H9 (cell line): ENCODE measurements around the gene ABCC4. TPM values are rescaled to one million over a fixed set of nuclear protein-coding genes. Genes with fewer than 3 reads are reported as not detected.

Source experiments
- DNase-seq: peaks from one replicate; pipeline ENCODE4 v3.0.0-alpha.2; 2017
- H2AFZ ChIP-seq: one replicate; pipeline ENCODE4 v1.6.1; 2013; ENCODE audit warnings: mild to moderate bottlenecking, low read length, control low read depth, moderate library complexity
- H2AK5ac ChIP-seq: 2 replicates; pipeline ENCODE4 v1.6.1; 2013; ENCODE audit warnings: low read length, control low read depth, mixed read lengths; ENCODE audit not compliant: insufficient read length
- H2BK120ac ChIP-seq: one replicate; pipeline ENCODE4 v1.6.1; 2013; ENCODE audit warnings: low read depth, mild to moderate bottlenecking, low read length, control low read depth, inconsistent platforms; ENCODE audit not compliant: poor library complexity, severe bottlenecking
- H2BK12ac ChIP-seq: 2 replicates; pipeline ENCODE4 v1.6.1; 2013; ENCODE audit warnings: low read length, control low read depth, mixed read lengths, low read depth; ENCODE audit not compliant: insufficient read length
- H2BK15ac ChIP-seq: 2 replicates; pipeline ENCODE4 v1.6.1; 2013; ENCODE audit warnings: low read depth, low read length, control low read depth
- H2BK20ac ChIP-seq: one replicate; pipeline ENCODE4 v1.6.1; 2013; ENCODE audit warnings: low read depth, mild to moderate bottlenecking, low read length, control low read depth, inconsistent platforms; ENCODE audit not compliant: poor library complexity, severe bottlenecking
- H2BK5ac ChIP-seq: 2 replicates; pipeline ENCODE4 v1.6.1; 2013; ENCODE audit warnings: low read length, control low read depth, mixed read lengths; ENCODE audit not compliant: insufficient read length
- H3K14ac ChIP-seq: 2 replicates; pipeline ENCODE4 v1.6.1; 2013; ENCODE audit warnings: low read length, control low read depth; ENCODE audit not compliant: insufficient read depth
- H3K18ac ChIP-seq: 2 replicates; pipeline ENCODE4 v1.6.1; 2013; ENCODE audit warnings: low read depth, mild to moderate bottlenecking, mixed read lengths, low read length, control low read depth; ENCODE audit not compliant: insufficient read length
- H3K23ac ChIP-seq: 2 replicates; pipeline ENCODE4 v1.6.1; 2013; ENCODE audit warnings: low read length, control low read depth, mixed read lengths, low read depth; ENCODE audit not compliant: insufficient read length
- H3K23me2 ChIP-seq: 2 replicates; pipeline ENCODE4 v1.6.1; 2013; ENCODE audit warnings: low read depth, mild to moderate bottlenecking, mixed read lengths, low read length, control low read depth; ENCODE audit not compliant: insufficient read length, poor library complexity, severe bottlenecking
- H3K27ac ChIP-seq: 2 replicates; pipeline ENCODE4 v1.5.1; 2013; ENCODE audit warnings: low read length, control low read depth, mixed read lengths, low read depth; ENCODE audit not compliant: insufficient read length
- H3K27me3 ChIP-seq: 2 replicates; pipeline ENCODE4 v1.6.1; 2013; ENCODE audit warnings: low read length, control low read depth, inconsistent platforms; ENCODE audit not compliant: insufficient read depth
- H3K4ac ChIP-seq: 2 replicates; pipeline ENCODE4 v1.6.1; 2013; ENCODE audit warnings: low read depth, mild to moderate bottlenecking, control low read depth, inconsistent platforms, low read length, moderate library complexity
- H3K4me1 ChIP-seq: 2 replicates; pipeline ENCODE4 v1.6.1; 2013; ENCODE audit warnings: low read length, control low read depth, inconsistent platforms; ENCODE audit not compliant: insufficient read depth
- H3K4me2 ChIP-seq: 2 replicates; pipeline ENCODE4 v1.6.1; 2013; ENCODE audit warnings: low read length, control low read depth, mixed read lengths; ENCODE audit not compliant: insufficient read length, insufficient read depth
- H3K56ac ChIP-seq: 2 replicates; pipeline ENCODE4 v1.6.1; 2013; ENCODE audit warnings: low read depth, mild to moderate bottlenecking, mixed read lengths, low read length, control low read depth; ENCODE audit not compliant: insufficient read length
- H3K79me1 ChIP-seq: 2 replicates; pipeline ENCODE4 v1.6.1; 2013; ENCODE audit warnings: low read depth, mild to moderate bottlenecking, moderate library complexity, low read length, control low read depth, inconsistent platforms; ENCODE audit not compliant: insufficient read depth, poor library complexity, severe bottlenecking
- H3K79me2 ChIP-seq: 2 replicates; pipeline ENCODE4 v1.6.1; 2013; ENCODE audit warnings: low read length, control low read depth, inconsistent platforms; ENCODE audit not compliant: insufficient read depth
- H3K9ac ChIP-seq: 2 replicates; pipeline ENCODE4 v1.6.1; 2013; ENCODE audit warnings: low read length, control low read depth, mixed read lengths; ENCODE audit not compliant: insufficient read length; ENCODE audit errors: extremely low read depth
- H3K9me3 ChIP-seq: one replicate; pipeline ENCODE4 v1.6.1; 2013; ENCODE audit warnings: low read depth, low read length, inconsistent platforms; ENCODE audit not compliant: control insufficient read depth
- H3T11ph ChIP-seq: one replicate; pipeline ENCODE4 v1.6.1; 2013; ENCODE audit warnings: mild to moderate bottlenecking, low read length, control low read depth, inconsistent platforms
- H4K20me1 ChIP-seq: one replicate; pipeline ENCODE4 v1.6.1; 2013; ENCODE audit not compliant: control insufficient read depth, insufficient read length, insufficient read depth
- H4K5ac ChIP-seq: 2 replicates; pipeline ENCODE4 v1.6.1; 2013; ENCODE audit warnings: low read depth, mild to moderate bottlenecking, mixed read lengths, low read length, control low read depth; ENCODE audit not compliant: insufficient read length
- H4K8ac ChIP-seq: replicated peaks from 2 replicates; pipeline ENCODE4 v1.6.1; 2013; ENCODE audit warnings: low read length, control low read depth, mixed read lengths, low read depth; ENCODE audit not compliant: insufficient read length
- H4K91ac ChIP-seq: 2 replicates; pipeline ENCODE4 v1.6.1; 2013; ENCODE audit warnings: low read depth, mild to moderate bottlenecking, moderate library complexity, mixed read lengths, low read length, control low read depth; ENCODE audit not compliant: insufficient read length
- H3K27ac Mint-ChIP-seq, 3 experiments: 2 replicates in 2 of 3; 3 replicates in 1 of 3; pipeline ENCODE4 v1.8.0; 2020 to 2021; ENCODE audit warnings: mixed read lengths in 3 of 3, mild to moderate bottlenecking in 1 of 3, moderate library complexity in 1 of 3
- H3K27me3 Mint-ChIP-seq: 2 replicates; pipeline ENCODE4 v1.8.0; 2021; ENCODE audit warnings: low read depth, mild to moderate bottlenecking, moderate library complexity, mixed read lengths
- H3K36me3 Mint-ChIP-seq, 3 experiments: 2 replicates in 2 of 3; 3 replicates in 1 of 3; pipeline ENCODE4 v1.8.0; 2020 to 2021; ENCODE audit warnings: low read depth in 3 of 3, mixed read lengths in 3 of 3; ENCODE audit not compliant: insufficient read depth in 1 of 3
- H3K4me1 Mint-ChIP-seq, 2 experiments: 2 replicates each; pipeline ENCODE4 v1.8.0; 2020; ENCODE audit warnings: mixed read lengths in 2 of 2
- H3K4me3 Mint-ChIP-seq, 2 experiments: 2 replicates in 1 of 2; 3 replicates in 1 of 2; pipeline ENCODE4 v1.8.0; 2020 to 2021; ENCODE audit warnings: mild to moderate bottlenecking in 2 of 2, mixed read lengths in 2 of 2, moderate library complexity in 1 of 2
- H3K9me3 Mint-ChIP-seq, 2 experiments: 2 replicates in 1 of 2; 3 replicates in 1 of 2; pipeline ENCODE4 v1.8.0; 2020; ENCODE audit warnings: mild to moderate bottlenecking in 2 of 2, mixed read lengths in 2 of 2, moderate library complexity in 1 of 2
- WGBS: extraction: QIAGEN DNeasy Blood & Tissue Kit; methylation state at CpG from one replicate; pipeline ENCODE4 v1.1.7; 2013; ENCODE audit warnings: missing lambda C conversion rate, low lambda C conversion rate, mixed read lengths; ENCODE audit not compliant: insufficient read length; ENCODE audit errors: extremely low coverage; 5-methylcytosine and 5-hydroxymethylcytosine counted together
- total RNA-seq: library from RNA; stranded (reverse); gene quantifications from 2 replicates; pipeline ENCODE4 v1.2.1, GENCODE V29; 2021
- TF ChIP-seq, protein P1 (sequence below): fragments of 200-600 bp; sonication (generic); conservative IDR thresholded peaks from 3 replicates; pipeline ENCODE4 v1.8.0; 2021; ENCODE audit warnings: antibody characterized with exemption, mild to moderate bottlenecking

Gene ABCC4
- total RNA-seq, 1 experiment from 2014 or later, result 5.9 TPM

DNA sequence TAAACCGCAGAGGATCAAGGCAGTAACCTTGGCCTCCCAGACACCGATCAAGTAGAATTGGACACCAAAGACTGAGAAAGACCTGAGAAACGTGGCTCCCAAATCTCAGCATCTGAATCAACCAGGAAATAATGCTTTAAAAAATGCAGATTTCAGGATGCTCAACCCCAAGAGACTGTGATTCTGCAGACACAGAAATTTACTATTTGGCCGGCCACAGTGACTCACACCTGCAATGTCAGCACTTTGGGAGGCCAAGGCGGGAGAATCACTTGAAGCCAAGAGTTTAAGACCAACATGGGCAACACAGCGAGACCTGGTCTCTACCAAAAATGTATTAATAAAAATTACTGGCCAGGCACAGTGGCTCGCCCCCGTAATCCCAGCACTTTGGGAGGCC lies 6.2 kb downstream of the ABCC4 start:
- H3K4me1 ChIP-seq, result no peaks in the 10 kb centered on the region; the same call in 1 of the 2 replicates
- H3K79me2 ChIP-seq, result no peaks in the 10 kb centered on the region
- no peak overlapping the region for H2BK20ac ChIP-seq

More for the DNA sequence above, 6.2 kb downstream of the ABCC4 start:
- Histone ChIP-seq H3K27me3 (no peaks in the 10 kb centered on the region), H2BK12ac (no peak overlapping the region), H3K79me1 (no peaks in the 10 kb centered on the region), H4K8ac (no peak overlapping the region), H3K56ac (no peak overlapping the region), H2AFZ (no peak overlapping the region), H2BK120ac (no peak overlapping the region), H3K27ac (no peak overlapping the region), H4K20me1 (no peaks in the 10 kb centered on the region), H2BK15ac (no peak overlapping the region), H3T11ph (no peak overlapping the region), H3K9ac (no peak overlapping the region), H3K18ac (no peak overlapping the region), H3K9me3 (no peaks in the 10 kb centered on the region), H3K23me2 (no peaks in the 10 kb centered on the region), H3K4me2 (no peak overlapping the region), H2AK5ac (no peak overlapping the region), H4K5ac (no peak overlapping the region), H2BK5ac (no peak overlapping the region), H4K91ac (no peak overlapping the region), H3K4ac (no peak overlapping the region), H3K23ac (no peak overlapping the region), H3K14ac (no peak overlapping the region)
- peaks cover 0 to 1% (median 0%) of the 10 kb centered on the region in 3 experiments; a peak in 2 of 7 replicates for H3K36me3 Mint-ChIP-seq
- H3K27me3 Mint-ChIP-seq, result peaks cover 9% of the 10 kb centered on the region
- no peak overlapping the region for H3K27ac Mint-ChIP-seq
- H3K4me1 Mint-ChIP-seq, result peaks cover 2 to 8% of the 10 kb centered on the region in 2 experiments; a peak in 3 of 4 replicates
- no peaks in the 10 kb centered on the region for H3K9me3 Mint-ChIP-seq
- TF ChIP-seq, protein P1, sequence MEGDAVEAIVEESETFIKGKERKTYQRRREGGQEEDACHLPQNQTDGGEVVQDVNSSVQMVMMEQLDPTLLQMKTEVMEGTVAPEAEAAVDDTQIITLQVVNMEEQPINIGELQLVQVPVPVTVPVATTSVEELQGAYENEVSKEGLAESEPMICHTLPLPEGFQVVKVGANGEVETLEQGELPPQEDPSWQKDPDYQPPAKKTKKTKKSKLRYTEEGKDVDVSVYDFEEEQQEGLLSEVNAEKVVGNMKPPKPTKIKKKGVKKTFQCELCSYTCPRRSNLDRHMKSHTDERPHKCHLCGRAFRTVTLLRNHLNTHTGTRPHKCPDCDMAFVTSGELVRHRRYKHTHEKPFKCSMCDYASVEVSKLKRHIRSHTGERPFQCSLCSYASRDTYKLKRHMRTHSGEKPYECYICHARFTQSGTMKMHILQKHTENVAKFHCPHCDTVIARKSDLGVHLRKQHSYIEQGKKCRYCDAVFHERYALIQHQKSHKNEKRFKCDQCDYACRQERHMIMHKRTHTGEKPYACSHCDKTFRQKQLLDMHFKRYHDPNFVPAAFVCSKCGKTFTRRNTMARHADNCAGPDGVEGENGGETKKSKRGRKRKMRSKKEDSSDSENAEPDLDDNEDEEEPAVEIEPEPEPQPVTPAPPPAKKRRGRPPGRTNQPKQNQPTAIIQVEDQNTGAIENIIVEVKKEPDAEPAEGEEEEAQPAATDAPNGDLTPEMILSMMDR, result no peak
- no peak for DNase-seq
- no CpG with 5 or more reads among the region's 8 CpGs for WGBS
- H3K4me3 Mint-ChIP-seq, result no peak overlapping the region
